Smooth muscle cell (in vitro differentiated cells): ENCODE measurements around the gene CDC42BPB. TPM values are rescaled to one million over a fixed set of nuclear protein-coding genes. Genes with fewer than 3 reads are reported as not detected.
A peak's percentile ranks its signal among the peaks of the same experiment; 100 is the strongest.

Experiments used
- DNase-seq: peaks from one replicate; lab custom pipeline; 2025; ENCODE audit not compliant: unreplicated experiment; lab: John Stamatoyannopoulos, UW
- H2AFZ ChIP-seq: fragments of 200-600 bp; sonication (generic); 2 replicates; pipeline ENCODE4 v1.6.0; 2016; ENCODE audit warnings: antibody characterized with exemption, low read depth, mild to moderate bottlenecking
- H3F3A ChIP-seq: fragments of 200-600 bp; sonication (generic); 2 replicates; pipeline ENCODE4 v1.6.0; 2017; ENCODE audit warnings: antibody characterized with exemption, low read depth
- H3K27ac ChIP-seq: fragments of 200-600 bp; sonication (generic); 2 replicates; pipeline ENCODE4 v1.5.1; 2016; ENCODE audit warnings: low read depth, mild to moderate bottlenecking
- H3K27me3 ChIP-seq: fragments of 200-600 bp; sonication (generic); 2 replicates; pipeline ENCODE4 v1.6.1; 2016; ENCODE audit warnings: low read depth, mild to moderate bottlenecking
- H3K36me3 ChIP-seq: fragments of 200-600 bp; sonication (generic); 2 replicates; pipeline ENCODE4 v1.5.1; 2016; ENCODE audit warnings: low read depth
- H3K4me1 ChIP-seq: fragments of 200-600 bp; sonication (generic); 2 replicates; pipeline ENCODE4 v1.5.1; 2016; ENCODE audit warnings: low read depth
- H3K4me2 ChIP-seq: fragments of 200-600 bp; sonication (generic); 2 replicates; pipeline ENCODE4 v1.6.0; 2016; ENCODE audit warnings: mild to moderate bottlenecking
- H3K4me3 ChIP-seq: fragments of 200-600 bp; sonication (generic); 2 replicates; pipeline ENCODE4 v1.5.1; 2016; ENCODE audit warnings: mild to moderate bottlenecking
- H3K79me2 ChIP-seq: fragments of 200-600 bp; sonication (generic); 2 replicates; pipeline ENCODE4 v1.6.0; 2016; ENCODE audit warnings: low read depth, mild to moderate bottlenecking
- H3K9ac ChIP-seq: fragments of 200-600 bp; sonication (generic); 2 replicates; pipeline ENCODE4 v1.6.0; 2016; ENCODE audit warnings: low read depth
- H3K9me3 ChIP-seq: fragments of 200-600 bp; sonication (generic); replicated peaks from 2 replicates; pipeline ENCODE4 v1.5.1; 2016; ENCODE audit warnings: low read depth
- H4K20me1 ChIP-seq: fragments of 200-600 bp; sonication (generic); 2 replicates; pipeline ENCODE4 v1.6.0; 2016; ENCODE audit warnings: low read depth
- WGBS: methylation state at CpG from one replicate; pipeline ENCODE4 v1.1.7; 2016; ENCODE audit warnings: low lambda C conversion rate; 5-methylcytosine and 5-hydroxymethylcytosine counted together
- polyA plus RNA-seq: library from polyadenylated mRNA; unstranded; fragments of >200 nt; fragmentation: Nextera tagmentation; extraction: Ambion mirVana; gene quantifications from 2 replicates; pipeline ENCODE4 v1.2.1, GENCODE V29; 2016
- total RNA-seq: library from RNA; depleted of rRNA; stranded (reverse); fragments of >200 nt; gene quantifications from 2 replicates; pipeline ENCODE4 v1.2.3, GENCODE V29; 2014
- TF ChIP-seq, protein P1 (sequence below): fragments of 200-600 bp; sonication (generic); IDR thresholded peaks from 2 replicates; pipeline ENCODE4 v1.5.1; 2017; ENCODE audit warnings: borderline replicate concordance, mild to moderate bottlenecking, antibody characterized with exemption; ENCODE audit not compliant: insufficient read depth, poor library complexity, severe bottlenecking

Gene CDC42BPB
- total and polyA plus RNA-seq, 2 experiments from 2014 or later = 11.3 to 71.2 TPM

DNA sequence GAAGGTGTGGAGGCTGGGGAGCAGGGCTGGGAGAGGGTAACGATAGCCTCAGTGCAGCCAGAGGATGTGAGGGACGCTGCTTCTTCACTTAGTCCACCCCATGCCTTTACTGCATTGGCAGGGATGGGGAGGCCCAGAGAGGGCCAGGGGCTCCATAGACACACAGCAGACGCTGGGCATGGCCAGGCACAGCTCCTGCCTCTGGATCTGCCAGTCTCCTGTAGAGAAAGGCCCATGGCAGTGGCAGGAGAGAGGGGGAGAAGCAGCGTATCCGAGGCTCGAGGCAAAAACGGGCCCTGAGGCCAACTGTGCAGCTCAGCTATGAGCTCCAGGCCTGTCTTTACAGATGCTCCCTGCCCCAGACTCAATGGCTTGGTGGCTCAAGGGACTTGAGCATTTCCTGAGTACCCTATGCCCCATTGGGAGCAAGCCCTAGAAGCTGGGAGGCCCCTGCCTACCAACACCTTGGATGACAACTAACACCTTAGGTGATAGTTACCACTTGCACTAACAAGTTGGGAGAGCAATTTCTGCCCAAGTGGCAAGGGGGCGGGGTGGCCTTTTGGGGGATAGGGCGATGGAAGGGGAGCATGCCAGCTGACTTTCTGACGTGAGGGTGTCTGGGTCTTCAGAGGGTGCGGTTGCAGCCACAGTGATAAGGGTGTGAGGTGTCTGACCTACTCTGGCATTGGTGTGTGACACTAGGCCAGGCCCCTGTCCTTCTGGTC lies 21.7 kb upstream of the CDC42BPB start:
- 85% methylated on average over 11 of the region's 11 CpGs for WGBS
- Histone ChIP-seq H3K4me1 (no peaks in the 10 kb centered on the region), H3K9ac (no peak overlapping the region), H2AFZ (no peak overlapping the region), H3F3A (peaks cover 8% of the 10 kb centered on the region), H3K79me2 (no peaks in the 10 kb centered on the region), H3K9me3 (no peaks in the 10 kb centered on the region), H4K20me1 (no peaks in the 10 kb centered on the region), H3K36me3 (no peaks in the 10 kb centered on the region), H3K4me3 (no peak overlapping the region), H3K27ac (no peak overlapping the region), H3K27me3 (peaks cover 4% of the 10 kb centered on the region), H3K4me2 (no peak overlapping the region)
- TF ChIP-seq, protein P1, sequence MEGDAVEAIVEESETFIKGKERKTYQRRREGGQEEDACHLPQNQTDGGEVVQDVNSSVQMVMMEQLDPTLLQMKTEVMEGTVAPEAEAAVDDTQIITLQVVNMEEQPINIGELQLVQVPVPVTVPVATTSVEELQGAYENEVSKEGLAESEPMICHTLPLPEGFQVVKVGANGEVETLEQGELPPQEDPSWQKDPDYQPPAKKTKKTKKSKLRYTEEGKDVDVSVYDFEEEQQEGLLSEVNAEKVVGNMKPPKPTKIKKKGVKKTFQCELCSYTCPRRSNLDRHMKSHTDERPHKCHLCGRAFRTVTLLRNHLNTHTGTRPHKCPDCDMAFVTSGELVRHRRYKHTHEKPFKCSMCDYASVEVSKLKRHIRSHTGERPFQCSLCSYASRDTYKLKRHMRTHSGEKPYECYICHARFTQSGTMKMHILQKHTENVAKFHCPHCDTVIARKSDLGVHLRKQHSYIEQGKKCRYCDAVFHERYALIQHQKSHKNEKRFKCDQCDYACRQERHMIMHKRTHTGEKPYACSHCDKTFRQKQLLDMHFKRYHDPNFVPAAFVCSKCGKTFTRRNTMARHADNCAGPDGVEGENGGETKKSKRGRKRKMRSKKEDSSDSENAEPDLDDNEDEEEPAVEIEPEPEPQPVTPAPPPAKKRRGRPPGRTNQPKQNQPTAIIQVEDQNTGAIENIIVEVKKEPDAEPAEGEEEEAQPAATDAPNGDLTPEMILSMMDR = no peak
- no peak for DNase-seq

DNA sequence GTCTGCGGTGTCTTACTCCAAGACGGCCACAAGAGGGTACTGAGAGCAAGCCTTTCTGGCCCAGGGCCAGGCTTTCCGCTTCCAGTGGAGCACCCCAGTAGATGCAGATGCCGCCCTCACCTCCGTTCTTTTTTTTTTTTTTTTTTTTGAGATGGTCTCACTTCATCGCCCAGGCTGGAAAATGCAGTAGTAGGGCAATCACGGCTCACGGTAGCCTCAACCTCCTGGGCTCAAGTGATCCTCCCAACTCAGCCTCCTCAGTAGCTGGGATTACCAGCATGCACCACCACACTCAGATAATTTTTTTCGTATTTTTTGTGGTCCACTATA lies 21.0 kb upstream of the CDC42BPB start:
- no peaks in the 10 kb centered on the region for H3K36me3 ChIP-seq
- H3K79me2 ChIP-seq = no peaks in the 10 kb centered on the region
- H3K27ac ChIP-seq = no peak overlapping the region
- TF ChIP-seq, protein P1 = peak; percentile 63
- H3K9ac ChIP-seq = no peak overlapping the region
- H4K20me1 ChIP-seq = no peaks in the 10 kb centered on the region
- no peaks in the 10 kb centered on the region for H3K27me3 ChIP-seq
- H3K4me1 ChIP-seq = no peaks in the 10 kb centered on the region
- no peak for DNase-seq
- peaks cover 8% of the 10 kb centered on the region for H3F3A ChIP-seq
- H3K4me2 ChIP-seq = no peak overlapping the region
- no peak overlapping the region for H3K4me3 ChIP-seq
- WGBS = 13% methylated on average over 9 of the region's 9 CpGs
- no peak overlapping the region for H2AFZ ChIP-seq
- H3K9me3 ChIP-seq = no peaks in the 10 kb centered on the region

DNA sequence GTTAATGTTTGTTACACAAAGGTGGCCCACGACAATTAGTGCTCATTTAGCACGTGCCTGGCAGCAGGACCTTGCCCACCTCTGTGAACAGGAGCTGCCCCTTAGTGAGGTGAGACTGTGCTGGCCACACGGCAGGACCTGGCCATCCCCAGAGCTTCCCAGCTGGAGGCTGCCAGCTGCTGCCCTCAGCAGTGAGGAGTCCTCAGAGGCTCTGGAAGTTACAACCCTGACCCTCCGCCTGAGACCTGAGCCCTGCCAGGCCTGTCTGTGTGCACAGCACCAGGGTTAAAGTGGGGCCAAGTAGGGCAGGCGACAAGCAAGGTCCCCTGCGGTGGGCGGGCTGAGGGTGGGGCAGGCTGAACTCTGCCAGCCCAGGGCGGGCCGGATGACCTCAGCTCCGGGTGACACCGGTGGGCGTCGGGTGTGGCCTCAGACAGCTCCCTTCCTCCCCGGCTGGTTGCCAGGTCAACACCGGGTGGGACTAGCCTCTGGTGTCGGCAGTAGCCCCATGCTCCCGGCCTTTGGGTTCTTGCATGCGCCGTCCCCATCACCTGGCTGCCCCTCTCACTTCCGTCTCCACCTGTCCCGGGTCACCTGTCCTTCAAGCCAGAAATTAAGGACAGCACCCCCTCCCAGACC lies 17.5 kb upstream of the CDC42BPB start:
- TF ChIP-seq, protein P1 = no peak
- H3K36me3 ChIP-seq = no peaks in the 10 kb centered on the region
- no peak overlapping the region for H3K9ac ChIP-seq
- DNase-seq = no peak
- no peaks in the 10 kb centered on the region for H4K20me1 ChIP-seq
- no peaks in the 10 kb centered on the region for H3K27me3 ChIP-seq
- peak overlapping the region; percentile 43 for H2AFZ ChIP-seq
- peaks cover 5% of the 10 kb centered on the region for H3K4me1 ChIP-seq
- H3K79me2 ChIP-seq = no peaks in the 10 kb centered on the region
- H3K9me3 ChIP-seq = no peaks in the 10 kb centered on the region
- peaks cover 8% of the 10 kb centered on the region for H3F3A ChIP-seq
- peak overlapping the region; percentile 25 for H3K27ac ChIP-seq
- H3K4me2 ChIP-seq = peak overlapping the region; percentile 80
- WGBS = 31% methylated on average over 17 of the region's 21 CpGs
- peak overlapping the region; percentile 49 for H3K4me3 ChIP-seq
